DMS79 (cell line): Measurements from ENCODE around the gene POLD4.
A peak's percentile ranks its signal among the peaks of the same experiment; 100 is the strongest.
"Not testable (repeated sequence)": the region's sequence is repeated elsewhere in the genome, so short reads cannot be mapped to it uniquely, and the experiment has no call there.

Source experiments
- DNase-seq: peaks from one replicate; lab custom pipeline; 2025; lab: John Stamatoyannopoulos, UW

The POLD4 gene

GRCh38 chr11:67352546-67353316 is 615 bp downstream of the POLD4 start:
- no peak for DNase-seq

- DNase-seq, result peak; percentile 40
Observed at GRCh38 chr11:67351275-67352005, 1.9 kb downstream of the POLD4 start.

GRCh38 chr11:67349928-67350465 is 3.3 kb downstream of the POLD4 start:
- DNase-seq, result no peak

GRCh38 chr11:67349457-67349856 is 3.9 kb downstream of the POLD4 start:
- DNase-seq, result no peak

- DNase-seq, result no peak
Observed at GRCh38 chr11:67349036-67349435, 4.3 kb downstream of the POLD4 start.

- no peak for DNase-seq
Observed at GRCh38 chr11:67347964-67348749, 5.2 kb downstream of the POLD4 start.

GRCh38 chr11:67345920-67346819 is 7.2 kb downstream of the POLD4 start:
- DNase-seq, result no peak

- DNase-seq, result no peak
Observed at GRCh38 chr11:67345247-67345919, 8.0 kb downstream of the POLD4 start.

GRCh38 chr11:67344264-67344663 is 9.1 kb downstream of the POLD4 start:
- no peak for DNase-seq

GRCh38 chr11:67337257-67337656 is 16.1 kb downstream of the POLD4 start:
- no peak for DNase-seq

GRCh38 chr11:67332081-67332691 is 21.2 kb downstream of the POLD4 start:
- no peak for DNase-seq

GRCh38 chr11:67323526-67323925 is 29.8 kb downstream of the POLD4 start:
- DNase-seq, result no peak

- DNase-seq, result no peak
Observed at GRCh38 chr11:67322049-67322448, 31.3 kb downstream of the POLD4 start.

GRCh38 chr11:67321313-67321871 is 32.0 kb downstream of the POLD4 start:
- DNase-seq, result no peak

GRCh38 chr11:67320691-67321090 is 32.7 kb downstream of the POLD4 start:
- no peak for DNase-seq

- no peak for DNase-seq
Observed at GRCh38 chr11:67320011-67320410, 33.3 kb downstream of the POLD4 start.

- DNase-seq, result not testable (repeated sequence)
Observed at GRCh38 chr11:67318876-67319275, 34.5 kb downstream of the POLD4 start.

- peak; percentile 51 for DNase-seq
Observed at GRCh38 chr11:67317888-67318555, 35.3 kb downstream of the POLD4 start.

- peak; percentile 95 for DNase-seq
Observed at GRCh38 chr11:67317205-67317887, 36.0 kb downstream of the POLD4 start.
